Activated naive CD8-positive, alpha-beta T cell treated with anti-CD3 and anti-CD28 coated beads, Interleukin-2, amount 50 U/mL, for 24 hours (primary cell): ENCODE measurements around the gene WNT2B.
"Not testable (repeated sequence)": the region's sequence is repeated elsewhere in the genome, so short reads cannot be mapped to it uniquely, and the experiment has no call there.

Source experiments
- ATAC-seq: fragments of 150-1000 bp; cut with Tn5 transposase; one replicate; pipeline ENCODE4 v1.10.0; 2021
- DNase-seq: peaks from one replicate; pipeline ENCODE4 v3.0.0; 2021
- H3K27ac Mint-ChIP-seq: one replicate; pipeline ENCODE4 v1.8.0; 2021; ENCODE audit warnings: mild to moderate bottlenecking, mixed read lengths
- H3K27me3 Mint-ChIP-seq: one replicate; pipeline ENCODE4 v1.8.0; 2021; ENCODE audit warnings: mixed read lengths
- H3K36me3 Mint-ChIP-seq: one replicate; pipeline ENCODE4 v1.8.0; 2021; ENCODE audit warnings: low read depth, mixed read lengths
- H3K4me1 Mint-ChIP-seq: one replicate; pipeline ENCODE4 v1.8.0; 2021; ENCODE audit warnings: mixed read lengths
- H3K4me3 Mint-ChIP-seq: one replicate; pipeline ENCODE4 v1.8.0; 2021; ENCODE audit warnings: mild to moderate bottlenecking, moderate library complexity, mixed read lengths
- H3K9me3 Mint-ChIP-seq: one replicate; pipeline ENCODE4 v1.8.0; 2021; ENCODE audit warnings: mixed read lengths

WNT2B gene

GRCh38 chr1:112508278-112509004, at the start of gene WNT2B:
Gene WNT2B, plus strand, starts transcription at chr1:112508965. Its CDS starts 298 bp downstream, at chr1:112509263.
- Mint-ChIP-seq H3K27me3 (peaks cover 47% of the 10 kb centered on the region), H3K4me3 (peak within 1 kb of the TSS; percentile 73), H3K27ac (no peak within 1 kb of the TSS), H3K36me3 (no peaks in the 10 kb centered on the region), H3K4me1 (peaks cover 6% of the 10 kb centered on the region), H3K9me3 (no peaks in the 10 kb centered on the region)
- peak; percentile 49 for DNase-seq
- peak; percentile 59 for ATAC-seq

GRCh38 chr1:112460615-112461014, 48.1 kb upstream of the WNT2B start:
- no peak overlapping the region for H3K4me3 Mint-ChIP-seq
- H3K9me3 Mint-ChIP-seq: no peaks in the 10 kb centered on the region
- DNase-seq: no peak
- H3K4me1 Mint-ChIP-seq: peaks cover 2% of the 10 kb centered on the region
- peaks cover 3% of the 10 kb centered on the region for H3K27me3 Mint-ChIP-seq
- H3K27ac Mint-ChIP-seq: no peak overlapping the region
- H3K36me3 Mint-ChIP-seq: no peaks in the 10 kb centered on the region
- ATAC-seq: no peak

GRCh38 chr1:112461200-112461871, 47.4 kb upstream of the WNT2B start:
- H3K9me3 Mint-ChIP-seq: no peaks in the 10 kb centered on the region
- ATAC-seq (no peak), DNase-seq (no peak)
- peaks cover 9% of the 10 kb centered on the region for H3K4me1 Mint-ChIP-seq
- H3K4me3 Mint-ChIP-seq: no peak overlapping the region
- no peak overlapping the region for H3K27ac Mint-ChIP-seq
- no peaks in the 10 kb centered on the region for H3K36me3 Mint-ChIP-seq
- peaks cover 7% of the 10 kb centered on the region for H3K27me3 Mint-ChIP-seq

GRCh38 chr1:112462953-112463279, 45.8 kb upstream of the WNT2B start:
- Mint-ChIP-seq H3K27ac (no peak overlapping the region), H3K4me3 (no peak overlapping the region), H3K27me3 (peaks cover 8% of the 10 kb centered on the region), H3K9me3 (no peaks in the 10 kb centered on the region), H3K36me3 (no peaks in the 10 kb centered on the region), H3K4me1 (peaks cover 17% of the 10 kb centered on the region)
- no peak for DNase-seq
- ATAC-seq: no peak

GRCh38 chr1:112464501-112464900, 44.3 kb upstream of the WNT2B start:
- Mint-ChIP-seq H3K4me1 (peaks cover 17% of the 10 kb centered on the region), H3K9me3 (no peaks in the 10 kb centered on the region), H3K4me3 (no peak overlapping the region), H3K27me3 (peaks cover 15% of the 10 kb centered on the region), H3K27ac (no peak overlapping the region), H3K36me3 (no peaks in the 10 kb centered on the region)
- DNase-seq (no peak), ATAC-seq (no peak)

- ATAC-seq (no peak), DNase-seq (no peak)
- H3K9me3 Mint-ChIP-seq: no peaks in the 10 kb centered on the region
- H3K27me3 Mint-ChIP-seq: peaks cover 18% of the 10 kb centered on the region
- no peaks in the 10 kb centered on the region for H3K36me3 Mint-ChIP-seq
- no peak overlapping the region for H3K27ac Mint-ChIP-seq
- peaks cover 17% of the 10 kb centered on the region for H3K4me1 Mint-ChIP-seq
- H3K4me3 Mint-ChIP-seq: no peak overlapping the region
Measured at GRCh38 chr1:112465122-112465521, 43.6 kb upstream of the WNT2B start.

GRCh38 chr1:112466078-112466660, 42.6 kb upstream of the WNT2B start:
- Mint-ChIP-seq H3K9me3 (no peaks in the 10 kb centered on the region), H3K4me1 (peaks cover 17% of the 10 kb centered on the region), H3K36me3 (no peaks in the 10 kb centered on the region), H3K4me3 (peak overlapping the region; percentile 73), H3K27me3 (peaks cover 20% of the 10 kb centered on the region), H3K27ac (peak overlapping the region; percentile 40)
- ATAC-seq (peak; percentile 86), DNase-seq (peak; percentile 92)

- peaks cover 17% of the 10 kb centered on the region for H3K4me1 Mint-ChIP-seq
- H3K9me3 Mint-ChIP-seq, ATAC-seq, H3K4me3 Mint-ChIP-seq, H3K36me3 Mint-ChIP-seq, DNase-seq, H3K27ac Mint-ChIP-seq: not testable (repeated sequence)
- peaks cover 48% of the 10 kb centered on the region for H3K27me3 Mint-ChIP-seq
Measured at GRCh38 chr1:112470324-112470723, 38.4 kb upstream of the WNT2B start.

GRCh38 chr1:112470966-112471365, 37.8 kb upstream of the WNT2B start:
- Mint-ChIP-seq H3K4me3 (no peak overlapping the region), H3K9me3 (no peaks in the 10 kb centered on the region), H3K27me3 (peaks cover 48% of the 10 kb centered on the region), H3K36me3 (no peaks in the 10 kb centered on the region), H3K27ac (no peak overlapping the region), H3K4me1 (peaks cover 11% of the 10 kb centered on the region)
- DNase-seq (no peak), ATAC-seq (no peak)

- DNase-seq (no peak), ATAC-seq (no peak)
- H3K4me1 Mint-ChIP-seq: no peaks in the 10 kb centered on the region
- no peaks in the 10 kb centered on the region for H3K36me3 Mint-ChIP-seq
- H3K27me3 Mint-ChIP-seq: peaks cover 42% of the 10 kb centered on the region
- peaks cover 5% of the 10 kb centered on the region for H3K9me3 Mint-ChIP-seq
- no peak overlapping the region for H3K4me3 Mint-ChIP-seq
- H3K27ac Mint-ChIP-seq: no peak overlapping the region
Measured at GRCh38 chr1:112472142-112472541, 36.6 kb upstream of the WNT2B start.

GRCh38 chr1:112477550-112477949, 31.2 kb upstream of the WNT2B start:
- H3K4me1 Mint-ChIP-seq: no peaks in the 10 kb centered on the region
- DNase-seq: no peak
- no peak overlapping the region for H3K27ac Mint-ChIP-seq
- peaks cover 3% of the 10 kb centered on the region for H3K36me3 Mint-ChIP-seq
- H3K4me3 Mint-ChIP-seq: no peak overlapping the region
- no peak for ATAC-seq
- peaks cover 17% of the 10 kb centered on the region for H3K9me3 Mint-ChIP-seq
- peaks cover 28% of the 10 kb centered on the region for H3K27me3 Mint-ChIP-seq

GRCh38 chr1:112478314-112478713, 30.5 kb upstream of the WNT2B start:
- H3K4me1 Mint-ChIP-seq: no peaks in the 10 kb centered on the region
- H3K27ac Mint-ChIP-seq: no peak overlapping the region
- ATAC-seq: no peak
- no peak overlapping the region for H3K4me3 Mint-ChIP-seq
- peaks cover 22% of the 10 kb centered on the region for H3K27me3 Mint-ChIP-seq
- H3K9me3 Mint-ChIP-seq: peaks cover 17% of the 10 kb centered on the region
- peaks cover 3% of the 10 kb centered on the region for H3K36me3 Mint-ChIP-seq
- no peak for DNase-seq

- not testable (repeated sequence) for H3K4me3 Mint-ChIP-seq, DNase-seq, H3K4me1 Mint-ChIP-seq, H3K9me3 Mint-ChIP-seq, H3K27ac Mint-ChIP-seq, ATAC-seq, H3K36me3 Mint-ChIP-seq
- H3K27me3 Mint-ChIP-seq: peaks cover 12% of the 10 kb centered on the region
Measured at GRCh38 chr1:112486063-112486462, 22.7 kb upstream of the WNT2B start.

- H3K27me3 Mint-ChIP-seq: peaks cover 11% of the 10 kb centered on the region
- H3K9me3 Mint-ChIP-seq, DNase-seq, H3K27ac Mint-ChIP-seq, H3K4me1 Mint-ChIP-seq, H3K4me3 Mint-ChIP-seq, H3K36me3 Mint-ChIP-seq, ATAC-seq: not testable (repeated sequence)
Measured at GRCh38 chr1:112487686-112488085, 21.1 kb upstream of the WNT2B start.

- Mint-ChIP-seq H3K36me3 (no peaks in the 10 kb centered on the region), H3K4me3 (no peak overlapping the region), H3K9me3 (no peaks in the 10 kb centered on the region), H3K27ac (no peak overlapping the region), H3K4me1 (no peaks in the 10 kb centered on the region), H3K27me3 (peaks cover 11% of the 10 kb centered on the region)
- ATAC-seq (no peak), DNase-seq (no peak)
Measured at GRCh38 chr1:112488141-112488540, 20.6 kb upstream of the WNT2B start.
